GM12892 (cell line): ENCODE measurements around the gene SMIM22.

ENCODE experiments used
- POLR2A ChIP-seq: IDR thresholded peaks from 2 replicates; pipeline ENCODE4 v1.6.1; 2011; ENCODE audit warnings: low read depth, low read length, control low read depth
- POLR2AphosphoS5 ChIP-seq: IDR thresholded peaks from 2 replicates; pipeline ENCODE4 v1.6.1; 2011; ENCODE audit warnings: low read depth, low read length, control low read depth

DNA sequence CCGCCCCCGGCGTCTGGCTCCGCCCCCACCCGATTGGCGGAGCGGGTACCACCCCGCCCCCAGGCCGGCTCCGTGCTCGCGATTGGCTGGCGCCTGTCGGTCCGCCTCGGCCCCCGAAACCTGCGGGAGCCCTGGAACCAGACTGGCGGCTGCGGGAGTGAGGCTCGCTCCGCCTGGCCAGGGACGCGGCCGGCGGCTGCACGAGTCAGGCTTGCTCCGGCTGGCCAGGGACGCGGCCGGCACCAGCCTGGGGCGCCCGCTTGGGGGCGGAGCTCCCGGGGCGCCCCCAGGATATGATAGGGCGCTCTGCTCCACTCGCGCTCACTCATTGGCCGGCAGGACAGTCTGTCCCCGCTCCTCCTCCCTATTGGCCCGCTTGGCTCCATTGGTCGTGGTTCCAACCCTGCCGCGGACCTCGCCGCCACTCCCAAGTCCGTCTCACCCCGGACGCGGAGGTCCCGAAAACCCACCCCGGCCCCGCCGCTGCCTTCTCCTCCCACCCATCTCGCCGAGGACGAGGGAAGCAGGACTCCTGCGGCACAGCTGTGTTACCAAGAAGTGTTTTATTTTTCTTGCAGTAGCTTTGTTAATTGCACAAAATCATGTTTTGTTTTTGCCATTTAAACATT, 7.6 kb downstream of the SMIM22 start:
- TF ChIP-seq POLR2AphosphoS5 (no peak), POLR2A (no peak)
